A549 (cell line): ENCODE measurements around the gene RASA3. TPM values are rescaled to one million over a fixed set of nuclear protein-coding genes. Genes with fewer than 3 reads are reported as not detected.

Experiments
- ATAC-seq, 2 experiments: fragments of 200-7000 bp in 1 of 2; fragments of >200 bp in 1 of 2; cut with Nextera tagmentation in 1 of 2; cut with Tn5 transposase in 1 of 2; 3 replicates each; pipeline versions ENCODE4 v1.8.0 to v1.9.1; 2018 to 2020; ENCODE audit warnings: mild to moderate bottlenecking in 1 of 2, moderate library complexity in 1 of 2
- CTCF ChIA-PET: fragments of 300-600 bp; sonication (Branson Sonifier 250); formaldehyde crosslinking; extraction: SDS; loops from one replicate; lab custom pipeline; 2021; ENCODE audit warnings: antibody characterized with exemption, inconsistent platforms; lab: Yijun Ruan, JAX
- POLR2A ChIA-PET: fragments of 350-600 bp; formaldehyde crosslinking; extraction: SDS; loops from one replicate; lab custom pipeline; 2021; ENCODE audit warnings: antibody characterized with exemption, inconsistent platforms; lab: Yijun Ruan, JAX
- DNase-seq, 2 experiments: peaks; one replicate each; pipeline versions ENCODE4 v3.0.0 to v3.0.0-alpha.2; 2011 to 2016; ENCODE audit warnings: low read depth in 1 of 2, low spot score in 1 of 2
- FAIRE-seq: peaks from 2 replicates; lab custom pipeline; 2011; peaks lifted over from hg19 to GRCh38; lab: Jason Lieb, UNC
- H3K27ac ChIP-seq, 2 experiments: fragments of >200 bp; sonication (Bioruptor Twin); formaldehyde crosslinking; 3 replicates each; pipeline ENCODE4 v1.5.1; 2016 to 2017
- H3K4me1 ChIP-seq: fragments of >200 bp; sonication (Bioruptor Twin); formaldehyde crosslinking; 3 replicates; pipeline ENCODE4 v1.6.1; 2016
- H3K4me2 ChIP-seq: fragments of >200 bp; sonication (Bioruptor Twin); formaldehyde crosslinking; 3 replicates; pipeline ENCODE4 v1.6.1; 2016
- H3K4me3 ChIP-seq: fragments of >200 bp; sonication (Bioruptor Twin); formaldehyde crosslinking; 3 replicates; pipeline ENCODE4 v1.5.1; 2016
- H3K9me3 ChIP-seq: fragments of >200 bp; sonication (Bioruptor Twin); formaldehyde crosslinking; 3 replicates; pipeline ENCODE4 v1.6.1; 2016
- ATOH8 ChIP-seq: fragments of 250-450 bp; sonication (Bioruptor Pico); IDR thresholded peaks from 2 replicates; pipeline ENCODE4 v1.5.0; 2020; ENCODE audit warnings: low read depth, mild to moderate bottlenecking, moderate library complexity
- BCL3 ChIP-seq: fragments of >200 bp; sonication (Bioruptor Twin); formaldehyde crosslinking; IDR thresholded peaks from 3 replicates; pipeline ENCODE4 v1.6.1; 2016
- CBX2 ChIP-seq: fragments of 200-600 bp; sonication (generic); IDR thresholded peaks from 2 replicates; pipeline ENCODE4 v1.6.1; 2016; ENCODE audit warnings: low read depth, mild to moderate bottlenecking, borderline replicate concordance
- CEBPB ChIP-seq, 2 experiments: fragments of >200 bp in 1 of 2; sonication (Bioruptor Twin) in 1 of 2; formaldehyde crosslinking in 1 of 2; IDR thresholded peaks; 2 replicates each; pipeline ENCODE4 v1.6.1; 2012 to 2016
- CHD2 ChIP-seq: fragments of 150-350 bp; IDR thresholded peaks from 2 replicates; pipeline ENCODE4 v1.6.1; 2014; ENCODE audit warnings: low read length; ENCODE audit not compliant: partially characterized antibody
- EHF ChIP-seq: fragments of 250-450 bp; sonication (Bioruptor Pico); IDR thresholded peaks from 2 replicates; pipeline ENCODE4 v1.5.0; 2020; ENCODE audit warnings: mild to moderate bottlenecking
- EP300 ChIP-seq, 2 experiments: fragments of >200 bp; sonication (Bioruptor Twin); formaldehyde crosslinking; IDR thresholded peaks; 2 replicates in 1 of 2; 3 replicates in 1 of 2; pipeline ENCODE4 v1.6.1; 2016 to 2017
- ESRRA ChIP-seq: fragments of 150-350 bp; IDR thresholded peaks from 2 replicates; pipeline ENCODE4 v1.6.1; 2014; ENCODE audit warnings: mild to moderate bottlenecking, low read length, borderline replicate concordance
- FOSB ChIP-seq: fragments of 250-450 bp; sonication (Bioruptor Pico); IDR thresholded peaks from 2 replicates; pipeline ENCODE4 v1.5.0; 2020; ENCODE audit warnings: mild to moderate bottlenecking, moderate library complexity
- HOXB13 ChIP-seq: fragments of 250-450 bp; sonication (Bioruptor Pico); IDR thresholded peaks from 2 replicates; pipeline ENCODE4 v1.5.0; 2020; ENCODE audit warnings: low read depth, mild to moderate bottlenecking, moderate library complexity
- MAFK ChIP-seq: fragments of 450-650 bp; IDR thresholded peaks from 2 replicates; pipeline ENCODE4 v1.6.1; 2014; ENCODE audit not compliant: partially characterized antibody
- MAX ChIP-seq: IDR thresholded peaks from 2 replicates; pipeline ENCODE4 v1.6.1; 2012
- MYC ChIP-seq: IDR thresholded peaks from 2 replicates; pipeline ENCODE4 v1.6.1; 2012; ENCODE audit warnings: mild to moderate bottlenecking, inconsistent platforms, low read length, improper control_type of control experiment, borderline replicate concordance
- NFE2L2 ChIP-seq: fragments of 150-350 bp; conservative IDR thresholded peaks from 2 replicates; pipeline ENCODE4 v1.6.1; 2014; ENCODE audit warnings: low read length
- POLR2A ChIP-seq: IDR thresholded peaks from 2 replicates; pipeline ENCODE4 v1.6.1; 2012; ENCODE audit warnings: mild to moderate bottlenecking, low read length
- TFCP2L1 ChIP-seq: fragments of 250-450 bp; sonication (Bioruptor Pico); IDR thresholded peaks from 2 replicates; pipeline ENCODE4 v1.5.0; 2021; ENCODE audit warnings: mild to moderate bottlenecking
- ZSCAN20 ChIP-seq: fragments of 250-450 bp; sonication (Bioruptor Pico); IDR thresholded peaks from 2 replicates; pipeline ENCODE4 v1.8.0; 2022; ENCODE audit warnings: mild to moderate bottlenecking, moderate library complexity
- WGBS: methylation state at CpG from one replicate; pipeline ENCODE4 v1.1.6; 2017; ENCODE audit errors: missing lambda C conversion rate; 5-methylcytosine and 5-hydroxymethylcytosine counted together
- polyA plus RNA-seq, 4 experiments: library from polyadenylated mRNA; depleted of rRNA in 3 of 4; stranded (reverse); fragments of >200 nt; fragmentation: RNase III in 1 of 4; extraction: RNeasy Plus Mini Kit Qiagen cat#74134 plus additional on column Dnase treatment in 1 of 4; gene quantifications; 2 replicates in 3 of 4; 3 replicates in 1 of 4; pipeline ENCODE4 v1.2.3, GENCODE V29; 2011 to 2017

RASA3 gene
- polyA plus RNA-seq, 2 of the 4 experiments (the other 2 are of a cell fraction), result 4.3 to 7.6 TPM

GRCh38 chr13:114065141-114065925 lies 67.1 kb downstream of the RASA3 start (continued):
- TF ChIP-seq MAFK (no peak), ZSCAN20 (CRISPR knock-in tag) (no peak), ESRRA (no peak), TFCP2L1 (CRISPR knock-in tag) (no peak), FOSB (CRISPR knock-in tag) (no peak), EP300 (IDR thresholded peaks at IDR 0.05) (peak; percentile 18 to 64; a peak in 3 of 5 replicates), HOXB13 (CRISPR knock-in tag) (peak; percentile 70)

GRCh38 chr13:114064450-114065140 lies 67.8 kb downstream of the RASA3 start:
- ChIA-PET POLR2A (interaction anchor here (0.5 to 1.7 kb wide), 8 partner anchors 20 to 66 kb away, joined by 3 to 8 read pairs (median 5); no protein-coding TSS in a partner anchor), CTCF (interaction anchor here (1.2 to 1.7 kb wide), 4 partner anchors 22 to 162 kb away, joined by 3 to 5 read pairs (median 4); no protein-coding TSS in a partner anchor)
- peak; percentile 15 to 27; a peak in 5 of 6 replicates for ATAC-seq
- H3K4me1 ChIP-seq, result peaks cover 64% of the 10 kb centered on the region
- H3K4me2 ChIP-seq, result peak overlapping the region; percentile 99
- peak overlapping the region; percentile 99 to 100 for H3K27ac ChIP-seq
- no peak for TF ChIP-seq EHF (CRISPR knock-in tag)
- TF ChIP-seq MAX, result peak; percentile 17; the same call in 1 of the 2 replicates
- TF ChIP-seq, all 56 proteins: peak for 1
- WGBS, result 2% methylated on average over 11 of the region's 20 CpGs
- DNase-seq, result peak in 1 of 2 experiments; percentile 45
- no peak for FAIRE-seq
- H3K4me3 ChIP-seq, result peak overlapping the region; percentile 42
- no peaks in the 10 kb centered on the region for H3K9me3 ChIP-seq

GRCh38 chr13:114063545-114064449 lies 68.6 kb downstream of the RASA3 start:
- peak overlapping the region; percentile 99 to 100 for H3K27ac ChIP-seq
- H3K4me3 ChIP-seq, result peak overlapping the region; percentile 42
- H3K4me2 ChIP-seq, result peak overlapping the region; percentile 99
- H3K4me1 ChIP-seq, result peaks cover 59% of the 10 kb centered on the region
- no peaks in the 10 kb centered on the region for H3K9me3 ChIP-seq
- ATAC-seq, result peak; percentile 32 to 37
- 45% methylated on average over 13 of the region's 22 CpGs for WGBS
- CTCF ChIA-PET, result interaction anchor here (1.2 kb wide), 1 partner anchor 30 kb away, joined by 3 read pairs; no protein-coding TSS in a partner anchor
- TF ChIP-seq BCL3, result 0 out of 3 replicates have a peak, but pooled peaks have one; percentile 7
- peak; percentile 67 for TF ChIP-seq MAX
- TF ChIP-seq CBX2, result no peak
- peak; percentile 32 for TF ChIP-seq POLR2A
- TF ChIP-seq NFE2L2, result no peak
- peak in 1 of 2 experiments; percentile 37; a peak in 1 of 4 replicates for TF ChIP-seq CEBPB (IDR thresholded peaks at IDR 0.05)
- no peak for TF ChIP-seq CHD2
- 0 out of 2 replicates have a peak, but pooled peaks have one; percentile 7 for TF ChIP-seq ATOH8 (CRISPR knock-in tag)
- no peak for TF ChIP-seq ESRRA
- 0 out of 2 replicates have a peak, but pooled peaks have one; percentile 53 for TF ChIP-seq MYC
- no peak for FAIRE-seq
- POLR2A ChIA-PET, result interaction anchor here (0.7 kb wide), 1 partner anchor 36 kb away, joined by 3 read pairs; no protein-coding TSS in a partner anchor
- DNase-seq, result peak in 1 of 2 experiments; percentile 60
